Endodermal cell (in vitro differentiated cells): ENCODE measurements around the gene RGS3. TPM values are rescaled to one million over a fixed set of nuclear protein-coding genes. Genes with fewer than 3 reads are reported as not detected.

Experiments
- DNase-seq: peaks from one replicate; pipeline ENCODE4 v3.0.0-alpha.2; 2017
- H3K27ac ChIP-seq: 2 replicates; pipeline ENCODE4 v1.5.1; 2013; ENCODE audit warnings: mild to moderate bottlenecking, low read depth, low read length, moderate library complexity
- H3K27me3 ChIP-seq: 2 replicates; pipeline ENCODE4 v1.6.1; 2013; ENCODE audit warnings: mild to moderate bottlenecking, low read length, moderate library complexity; ENCODE audit not compliant: insufficient read depth, control insufficient read depth, poor library complexity, severe bottlenecking
- H3K36me3 ChIP-seq: 2 replicates; pipeline ENCODE4 v1.7.0; 2013; ENCODE audit warnings: mild to moderate bottlenecking, low read length, moderate library complexity; ENCODE audit not compliant: control insufficient read depth, insufficient read depth
- H3K4me1 ChIP-seq: one replicate; pipeline ENCODE4 v1.7.0; 2013; ENCODE audit warnings: low read length; ENCODE audit not compliant: control insufficient read depth, insufficient read depth
- H3K4me3 ChIP-seq: 2 replicates; pipeline ENCODE4 v1.5.1; 2013; ENCODE audit warnings: mild to moderate bottlenecking, low read length, moderate library complexity
- H3K9ac ChIP-seq: 2 replicates; pipeline ENCODE4 v1.6.1; 2013; ENCODE audit warnings: mild to moderate bottlenecking, low read length, moderate library complexity; ENCODE audit not compliant: poor library complexity, severe bottlenecking; ENCODE audit errors: extremely low read depth
- H3K9me3 ChIP-seq: 2 replicates; pipeline ENCODE4 v1.6.1; 2013; ENCODE audit warnings: mild to moderate bottlenecking, low read length, moderate library complexity; ENCODE audit not compliant: control insufficient read depth
- H3K27ac Mint-ChIP-seq: 2 replicates; pipeline ENCODE4 v1.8.0; 2020; ENCODE audit warnings: mixed read lengths
- H3K27me3 Mint-ChIP-seq: 2 replicates; pipeline ENCODE4 v1.8.0; 2021; ENCODE audit warnings: mild to moderate bottlenecking, mixed read lengths; ENCODE audit not compliant: insufficient read depth
- H3K36me3 Mint-ChIP-seq: 2 replicates; pipeline ENCODE4 v1.8.0; 2020; ENCODE audit warnings: low read depth, mixed read lengths
- H3K4me1 Mint-ChIP-seq: 2 replicates; pipeline ENCODE4 v1.8.0; 2020; ENCODE audit warnings: mixed read lengths
- H3K4me3 Mint-ChIP-seq: 2 replicates; pipeline ENCODE4 v1.8.0; 2020; ENCODE audit warnings: mild to moderate bottlenecking, moderate library complexity, mixed read lengths
- H3K9me3 Mint-ChIP-seq: 2 replicates; pipeline ENCODE4 v1.8.0; 2020; ENCODE audit warnings: mild to moderate bottlenecking, mixed read lengths
- WGBS, 2 experiments: methylation state at CpG; one replicate each; pipeline versions ENCODE4 v1.1.5 to v1.1.7; 2013; ENCODE audit warnings: missing lambda C conversion rate in 2 of 2, mixed read lengths in 1 of 2; ENCODE audit not compliant: insufficient coverage in 1 of 2, insufficient read length in 1 of 2; 5-methylcytosine and 5-hydroxymethylcytosine counted together
- total RNA-seq, 2 donors: library from RNA; stranded (reverse); fragmentation: NEBNext Ultra II Directional in 1 of 2; extraction: Animal tissue kit (Norgen Biotek cat#: 25700) in 1 of 2; gene quantifications; 2 replicates in 1 of 2; 3 replicates in 1 of 2; pipeline ENCODE4 v1.2.1, GENCODE V29; 2021
- TF ChIP-seq, protein P1 (sequence below): fragments of 200-600 bp; sonication (generic); conservative IDR thresholded peaks from 2 replicates; pipeline ENCODE4 v1.5.0; 2021; ENCODE audit warnings: antibody characterized with exemption, mild to moderate bottlenecking

Gene RGS3
- total RNA-seq, 2 donors from 2014 or later: 20.7 to 40.3 TPM

DNA sequence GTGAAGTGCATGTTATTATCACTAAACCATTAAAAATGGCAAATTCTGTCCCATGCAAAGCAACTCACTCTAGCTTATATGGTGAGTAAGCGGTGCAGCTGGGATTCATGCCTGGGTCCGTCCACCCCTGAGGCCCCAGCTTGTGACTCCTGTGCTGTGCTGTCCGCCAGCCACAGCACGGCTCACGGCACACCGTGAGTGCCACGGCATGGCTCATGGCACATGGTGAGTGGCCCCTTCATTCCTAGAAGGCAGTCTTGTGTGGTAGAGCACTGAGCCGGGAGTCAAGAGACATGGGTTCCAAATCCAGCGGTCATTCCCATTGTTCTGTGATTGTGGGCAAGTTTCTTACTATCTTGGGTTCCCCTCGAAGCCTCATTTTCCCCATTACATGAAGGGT lies 18.8 kb downstream of the RGS3 start:
- Histone ChIP-seq H3K36me3 (no peaks in the 10 kb centered on the region), H3K9me3 (no peaks in the 10 kb centered on the region), H3K27ac (no peak overlapping the region), H3K4me1 (no peaks in the 10 kb centered on the region), H3K27me3 (no peaks in the 10 kb centered on the region), H3K4me3 (no peak overlapping the region), H3K9ac (no peak overlapping the region)
- Mint-ChIP-seq H3K4me3 (no peak overlapping the region), H3K4me1 (no peaks in the 10 kb centered on the region), H3K27ac (no peak overlapping the region), H3K9me3 (no peaks in the 10 kb centered on the region), H3K27me3 (no peaks in the 10 kb centered on the region), H3K36me3 (no peaks in the 10 kb centered on the region)
- WGBS, 2 experiments: 94 to 100% methylated on average over 5 to 10 of the region's 10 CpGs
- peak; percentile 12 for DNase-seq
- TF ChIP-seq, protein P1, sequence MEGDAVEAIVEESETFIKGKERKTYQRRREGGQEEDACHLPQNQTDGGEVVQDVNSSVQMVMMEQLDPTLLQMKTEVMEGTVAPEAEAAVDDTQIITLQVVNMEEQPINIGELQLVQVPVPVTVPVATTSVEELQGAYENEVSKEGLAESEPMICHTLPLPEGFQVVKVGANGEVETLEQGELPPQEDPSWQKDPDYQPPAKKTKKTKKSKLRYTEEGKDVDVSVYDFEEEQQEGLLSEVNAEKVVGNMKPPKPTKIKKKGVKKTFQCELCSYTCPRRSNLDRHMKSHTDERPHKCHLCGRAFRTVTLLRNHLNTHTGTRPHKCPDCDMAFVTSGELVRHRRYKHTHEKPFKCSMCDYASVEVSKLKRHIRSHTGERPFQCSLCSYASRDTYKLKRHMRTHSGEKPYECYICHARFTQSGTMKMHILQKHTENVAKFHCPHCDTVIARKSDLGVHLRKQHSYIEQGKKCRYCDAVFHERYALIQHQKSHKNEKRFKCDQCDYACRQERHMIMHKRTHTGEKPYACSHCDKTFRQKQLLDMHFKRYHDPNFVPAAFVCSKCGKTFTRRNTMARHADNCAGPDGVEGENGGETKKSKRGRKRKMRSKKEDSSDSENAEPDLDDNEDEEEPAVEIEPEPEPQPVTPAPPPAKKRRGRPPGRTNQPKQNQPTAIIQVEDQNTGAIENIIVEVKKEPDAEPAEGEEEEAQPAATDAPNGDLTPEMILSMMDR: no peak

DNA sequence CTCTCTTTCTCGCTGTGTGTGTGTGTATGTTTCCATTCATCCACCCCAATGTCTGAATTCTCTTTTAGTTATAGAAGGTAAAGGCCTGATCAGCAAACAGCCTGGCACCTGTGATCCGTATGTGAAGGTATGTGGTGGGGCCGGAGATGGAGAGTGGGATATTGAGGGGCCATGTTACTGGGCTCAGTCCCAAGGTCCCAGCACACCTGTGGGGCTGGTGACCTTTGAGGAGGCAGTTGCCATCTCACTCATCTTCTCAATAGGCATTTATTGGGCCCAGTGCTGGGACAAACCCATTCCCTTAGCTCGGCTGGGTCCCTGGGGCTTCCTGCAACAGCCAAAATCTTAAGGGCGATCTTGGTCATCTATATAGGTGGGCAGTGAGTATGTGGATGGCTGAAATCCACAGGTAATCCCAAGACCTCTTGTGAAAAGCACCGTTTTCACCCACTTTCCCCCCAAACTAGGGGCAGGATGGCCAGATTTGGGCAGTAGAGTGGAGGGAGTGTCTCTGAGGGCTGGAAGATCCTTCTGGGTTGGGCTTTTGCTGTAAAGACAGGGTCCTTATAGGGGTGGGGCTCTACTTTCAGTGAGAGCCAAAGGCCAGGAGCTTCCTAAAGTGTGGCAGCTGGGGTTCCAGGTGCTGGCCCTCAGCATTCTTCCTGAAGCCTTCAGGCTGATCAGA lies 19.6 kb downstream of the RGS3 start:
- Histone ChIP-seq H3K27ac (no peak overlapping the region), H3K27me3 (no peaks in the 10 kb centered on the region), H3K9me3 (no peaks in the 10 kb centered on the region), H3K36me3 (no peaks in the 10 kb centered on the region), H3K9ac (no peak overlapping the region), H3K4me3 (no peak overlapping the region), H3K4me1 (no peaks in the 10 kb centered on the region)
- Mint-ChIP-seq H3K27ac (no peak overlapping the region), H3K27me3 (no peaks in the 10 kb centered on the region), H3K9me3 (no peaks in the 10 kb centered on the region), H3K4me1 (no peaks in the 10 kb centered on the region), H3K36me3 (no peaks in the 10 kb centered on the region), H3K4me3 (no peak overlapping the region)
- DNase-seq: peak; percentile 22
- TF ChIP-seq, protein P1: no peak
- WGBS, 2 experiments: 96 to 100% methylated on average over 2 to 6 of the region's 6 CpGs

DNA sequence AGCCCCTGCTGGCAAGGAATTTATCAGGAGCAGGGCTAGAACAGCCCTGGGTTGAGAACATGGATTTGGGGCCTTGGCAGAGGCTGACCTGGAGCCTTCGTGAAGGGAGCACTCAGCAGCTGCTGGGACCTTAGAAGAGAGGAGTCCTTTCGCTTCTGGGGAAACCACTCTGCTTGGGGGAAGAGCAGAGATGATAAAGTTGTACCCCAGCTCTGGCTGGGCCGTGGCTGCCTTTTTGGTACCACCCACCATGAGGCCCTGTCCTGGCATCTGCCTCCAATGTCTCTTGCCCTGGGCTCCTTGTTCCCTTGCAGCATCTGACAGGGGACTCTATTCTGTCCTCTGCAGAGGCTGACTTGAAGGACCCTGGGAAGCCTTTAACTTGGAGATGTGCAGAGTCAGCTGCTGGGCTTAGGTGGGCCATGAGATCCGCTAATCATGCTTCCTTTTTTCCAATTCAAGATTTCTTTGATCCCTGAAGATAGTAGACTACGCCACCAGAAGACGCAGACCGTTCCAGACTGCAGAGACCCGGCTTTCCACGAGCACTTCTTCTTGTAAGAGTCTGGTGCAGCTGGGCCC lies 20.2 kb downstream of the RGS3 start:
- TF ChIP-seq, protein P1: no peak

More for the DNA sequence above, 20.2 kb downstream of the RGS3 start:
- DNase-seq: peak; percentile 34
- Histone ChIP-seq H3K9me3 (no peaks in the 10 kb centered on the region), H3K27me3 (no peaks in the 10 kb centered on the region), H3K27ac (no peak overlapping the region), H3K4me3 (no peak overlapping the region), H3K4me1 (no peaks in the 10 kb centered on the region), H3K9ac (no peak overlapping the region), H3K36me3 (no peaks in the 10 kb centered on the region)
- Mint-ChIP-seq H3K27ac (no peak overlapping the region), H3K36me3 (no peaks in the 10 kb centered on the region), H3K27me3 (no peaks in the 10 kb centered on the region), H3K4me3 (no peak overlapping the region), H3K9me3 (no peaks in the 10 kb centered on the region), H3K4me1 (no peaks in the 10 kb centered on the region)
- WGBS, 2 experiments: 90 to 100% methylated on average over 3 to 9 of the region's 9 CpGs
